Dendritic cell treated with granulocyte-macrophage colony-stimulating factor and Interleukin-4, amounts not matched to agents 40 ng/mL and 50 ng/mL, for 4 days (primary cell): Measurements from ENCODE around the gene ADAP2.
A peak's percentile ranks its signal among the peaks of the same experiment; 100 is the strongest.

Experiments
- H3K27ac Mint-ChIP-seq: one replicate; pipeline ENCODE4 v1.8.0; 2022; ENCODE audit warnings: mild to moderate bottlenecking, mixed read lengths
- H3K27me3 Mint-ChIP-seq: one replicate; pipeline ENCODE4 v1.8.0; 2022; ENCODE audit warnings: mild to moderate bottlenecking, mixed read lengths
- H3K36me3 Mint-ChIP-seq: one replicate; pipeline ENCODE4 v1.8.0; 2022; ENCODE audit warnings: low read depth, mixed read lengths
- H3K4me1 Mint-ChIP-seq: one replicate; pipeline ENCODE4 v1.8.0; 2022; ENCODE audit warnings: low read depth, mixed read lengths
- H3K4me3 Mint-ChIP-seq: one replicate; pipeline ENCODE4 v1.8.0; 2022; ENCODE audit warnings: mild to moderate bottlenecking, moderate library complexity, mixed read lengths
- H3K9me3 Mint-ChIP-seq: one replicate; pipeline ENCODE4 v1.8.0; 2022; ENCODE audit warnings: mixed read lengths
- intact Hi-C: fragments of 100-400 bp; cut with micrococcal nuclease; formaldehyde crosslinking; loops from one replicate; pipeline ENCODE4 v1.15.0; 2022

ADAP2 gene

DNA sequence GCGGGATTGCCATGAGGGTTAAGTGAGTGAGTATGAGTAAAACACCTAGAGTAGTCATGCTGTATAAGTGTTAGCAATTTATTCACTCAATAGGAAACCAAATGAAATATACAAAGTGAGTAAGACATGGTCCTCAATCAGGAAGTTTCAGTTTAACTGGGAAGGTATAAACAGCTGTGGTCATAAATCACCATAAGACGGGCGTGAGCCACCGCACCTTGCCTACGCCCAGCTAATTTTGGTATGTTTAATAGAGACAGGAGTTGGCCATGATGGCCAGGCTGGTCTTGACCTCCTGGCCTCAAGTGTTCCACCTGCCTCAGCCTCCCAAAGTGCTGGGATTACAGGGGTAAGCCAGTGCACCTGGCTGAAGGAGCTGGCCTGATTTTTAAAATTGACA lies 76.1 kb downstream of the ADAP2 start:
- no peaks in the 10 kb centered on the region for H3K9me3 Mint-ChIP-seq
- no peak overlapping the region for H3K4me3 Mint-ChIP-seq
- intact Hi-C loops, result no loop called here
- no peaks in the 10 kb centered on the region for H3K27me3 Mint-ChIP-seq
- H3K27ac Mint-ChIP-seq, result no peak overlapping the region
- peaks cover 99% of the 10 kb centered on the region for H3K36me3 Mint-ChIP-seq
- H3K4me1 Mint-ChIP-seq, result no peaks in the 10 kb centered on the region

DNA sequence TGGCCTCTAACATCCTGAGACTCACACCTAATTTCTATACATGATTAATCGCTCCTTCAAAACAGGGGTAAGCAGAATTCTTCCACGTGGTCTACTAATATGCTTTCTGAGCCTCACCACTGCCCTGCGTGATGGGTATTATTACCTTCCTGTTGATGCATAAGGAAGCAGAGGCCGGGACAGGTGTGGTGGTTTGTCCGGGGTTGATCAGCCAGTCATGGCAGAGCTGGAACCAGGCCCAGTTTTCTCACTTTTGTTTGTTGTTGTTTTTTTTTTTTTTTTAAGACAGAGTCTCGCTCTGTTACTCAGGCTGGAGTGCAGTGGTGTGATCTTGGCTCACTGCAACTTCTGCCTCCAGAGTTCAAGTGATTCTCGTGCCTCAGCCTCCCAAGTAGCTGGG lies 80.3 kb downstream of the ADAP2 start:
- intact Hi-C loops, result no loop called here
- H3K27me3 Mint-ChIP-seq, result no peaks in the 10 kb centered on the region
- peaks cover 9% of the 10 kb centered on the region for H3K9me3 Mint-ChIP-seq

DNA sequence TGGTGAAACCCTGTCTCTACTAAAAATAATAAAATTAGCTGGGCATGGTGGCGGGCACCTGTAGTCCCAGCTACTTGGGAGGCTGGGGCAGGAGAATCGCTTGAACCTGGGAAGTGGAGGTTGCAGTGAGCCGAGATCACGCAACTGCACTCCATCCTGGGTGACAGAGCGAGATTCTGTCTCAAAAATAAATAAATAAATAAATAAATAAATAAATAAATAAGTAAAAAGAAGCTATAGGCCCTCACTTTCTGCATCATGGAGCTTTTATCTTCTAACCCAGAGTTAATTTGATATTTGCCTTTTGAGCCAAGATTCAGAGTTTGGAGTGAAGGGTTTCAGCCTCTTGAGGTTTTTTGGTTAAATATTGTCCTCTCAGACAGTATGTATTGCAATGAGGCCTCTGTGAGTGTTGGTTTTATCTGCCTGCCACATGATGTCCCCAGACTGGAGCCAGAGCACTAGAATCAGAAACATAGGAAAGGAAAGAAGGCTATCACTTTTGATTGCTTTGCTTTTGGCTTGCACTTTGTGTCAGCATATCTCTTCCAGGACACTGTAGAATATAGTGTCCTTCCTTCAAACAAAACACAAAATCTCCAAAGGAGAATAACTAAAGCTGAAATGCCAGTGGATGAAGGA lies 81.6 kb downstream of the ADAP2 start:
- H3K9me3 Mint-ChIP-seq, result peaks cover 9% of the 10 kb centered on the region
- intact Hi-C loops, result no loop called here
- H3K27me3 Mint-ChIP-seq, result no peaks in the 10 kb centered on the region
- H3K27ac Mint-ChIP-seq, result no peak overlapping the region
- peaks cover 19% of the 10 kb centered on the region for H3K4me1 Mint-ChIP-seq
- no peak overlapping the region for H3K4me3 Mint-ChIP-seq
- peaks cover 86% of the 10 kb centered on the region for H3K36me3 Mint-ChIP-seq

More for the DNA sequence above, 80.3 kb downstream of the ADAP2 start:
- Mint-ChIP-seq H3K4me3 (no peak overlapping the region), H3K36me3 (peaks cover 95% of the 10 kb centered on the region), H3K4me1 (peaks cover 12% of the 10 kb centered on the region), H3K27ac (no peak overlapping the region)

DNA sequence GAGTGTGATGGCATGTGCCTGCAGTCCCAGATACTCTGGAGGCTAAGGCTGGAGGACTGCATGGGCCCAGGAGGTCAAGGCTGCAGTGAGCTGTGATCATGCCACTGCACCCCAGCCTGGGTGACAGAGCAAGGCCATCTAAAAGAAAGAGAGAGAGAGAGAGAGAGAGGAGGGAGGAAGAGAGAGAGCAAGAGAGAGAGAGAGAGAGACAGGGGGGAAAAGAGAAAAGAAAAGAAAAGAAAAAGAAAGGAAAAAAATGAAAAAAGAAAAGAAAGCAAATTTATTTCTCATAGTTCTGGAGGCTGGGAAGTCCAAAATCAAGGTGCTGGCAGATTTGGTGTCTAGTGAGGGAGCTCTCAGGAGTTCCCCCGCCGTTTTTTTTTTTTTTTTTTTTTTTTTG lies 82.4 kb downstream of the ADAP2 start:
- no peak overlapping the region for H3K27ac Mint-ChIP-seq
- H3K4me1 Mint-ChIP-seq, result peaks cover 25% of the 10 kb centered on the region
- H3K4me3 Mint-ChIP-seq, result no peak overlapping the region
- peaks cover 9% of the 10 kb centered on the region for H3K9me3 Mint-ChIP-seq
- H3K36me3 Mint-ChIP-seq, result peaks cover 86% of the 10 kb centered on the region
- intact Hi-C loops, result no loop called here
- peaks cover 8% of the 10 kb centered on the region for H3K27me3 Mint-ChIP-seq

DNA sequence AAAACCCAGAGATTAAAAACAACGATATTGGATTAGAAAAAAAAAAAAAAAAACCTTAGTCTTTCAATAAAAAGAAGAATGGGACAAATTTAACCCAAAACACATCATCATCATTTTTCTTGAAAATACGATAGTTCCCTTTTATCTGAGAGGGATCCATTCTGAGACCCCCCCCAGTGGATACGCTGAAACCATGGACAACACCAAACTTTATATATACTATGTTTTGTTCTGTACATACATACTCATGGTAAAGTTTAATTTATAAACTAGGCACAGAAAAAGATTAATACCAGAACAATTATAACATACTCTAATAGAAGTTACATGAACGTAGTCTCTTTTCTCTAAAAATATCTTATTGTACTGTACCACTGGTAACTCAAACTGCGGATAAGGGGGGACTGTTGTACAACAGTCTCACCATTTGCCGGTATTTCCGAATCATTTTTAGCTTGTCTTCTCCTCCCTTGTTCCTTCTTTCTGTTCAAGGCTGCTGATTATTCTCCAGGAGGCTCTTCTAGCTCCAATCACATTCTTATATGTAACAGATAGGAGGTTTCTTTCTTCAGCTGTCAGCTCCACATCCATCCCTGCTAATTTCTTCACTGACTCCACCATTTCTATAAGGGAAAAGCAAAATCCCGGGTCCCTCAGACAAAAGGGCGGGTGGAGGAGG lies 86.1 kb downstream of the ADAP2 start:
- Mint-ChIP-seq H3K27ac (peak overlapping the region; percentile 89), H3K36me3 (peaks cover 50% of the 10 kb centered on the region), H3K9me3 (peaks cover 9% of the 10 kb centered on the region), H3K4me3 (peak overlapping the region; percentile 81), H3K4me1 (peaks cover 27% of the 10 kb centered on the region), H3K27me3 (peaks cover 9% of the 10 kb centered on the region)
- intact Hi-C loops, result no loop called here

DNA sequence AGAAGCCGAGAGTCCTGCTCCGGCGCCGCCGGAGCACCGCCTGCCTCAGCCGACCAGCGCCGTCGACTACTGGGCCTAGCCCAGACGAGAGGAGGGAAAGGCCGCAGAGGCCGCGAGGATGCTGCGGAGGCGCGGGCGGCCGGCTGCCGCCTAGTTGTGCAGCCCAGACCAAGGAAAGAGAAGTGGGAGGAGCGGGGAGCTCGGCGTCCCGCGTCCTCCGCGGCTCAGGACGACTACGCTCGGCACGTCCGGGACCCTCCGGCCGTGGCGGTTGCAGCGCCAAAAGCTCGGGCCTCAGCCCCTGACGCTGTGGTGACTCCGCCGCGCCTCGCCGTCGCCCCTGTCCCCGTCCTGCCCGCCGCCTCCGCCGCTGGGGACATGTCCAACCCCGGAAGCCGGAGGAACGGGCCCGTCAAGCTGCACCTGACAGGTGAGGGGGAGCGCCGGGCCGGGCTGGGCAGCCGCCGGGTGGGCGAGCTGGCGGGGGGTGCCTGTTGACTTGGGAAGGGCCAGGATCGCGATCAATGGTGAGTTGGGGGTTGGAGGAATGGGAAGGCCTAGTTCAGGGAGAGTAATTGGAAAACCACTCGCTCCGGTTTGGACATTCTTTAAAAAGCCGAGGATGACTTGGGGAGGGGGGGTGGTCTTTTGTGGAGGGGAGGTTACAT lies 86.8 kb downstream of the ADAP2 start:
- peaks cover 27% of the 10 kb centered on the region for H3K4me1 Mint-ChIP-seq
- peak overlapping the region; percentile 89 for H3K27ac Mint-ChIP-seq
- peaks cover 46% of the 10 kb centered on the region for H3K36me3 Mint-ChIP-seq
- peaks cover 9% of the 10 kb centered on the region for H3K27me3 Mint-ChIP-seq
- peak overlapping the region; percentile 81 for H3K4me3 Mint-ChIP-seq
- intact Hi-C loops, result no loop called here
- peaks cover 9% of the 10 kb centered on the region for H3K9me3 Mint-ChIP-seq
